NOMO-1 treated with DMSO at 0.1 percent for 48 hours (cell line): Measurements from ENCODE around the gene EPHA2.
"Not testable (repeated sequence)": the region's sequence is repeated elsewhere in the genome, so short reads cannot be mapped to it uniquely, and the experiment has no call there.

Experiments used
- DNase-seq: peaks from one replicate; lab custom pipeline; 2025; ENCODE audit not compliant: unreplicated experiment; lab: John Stamatoyannopoulos, UW

Gene EPHA2

GRCh38 chr1:16155537-16156410 is at the start of gene EPHA2:
TSS of gene EPHA2 (minus strand) at chr1:16156069. CDS start at chr1:16155932, 137 bp downstream.
- DNase-seq = no peak

- DNase-seq = no peak
These were observed 49.4 kb upstream of the EPHA2 start for GRCh38 chr1:16205334-16205671.

GRCh38 chr1:16204634-16205333 is 48.9 kb upstream of the EPHA2 start:
- DNase-seq = peak; percentile 2

GRCh38 chr1:16204216-16204615 is 48.3 kb upstream of the EPHA2 start:
- DNase-seq = no peak

GRCh38 chr1:16203550-16203949 is 47.7 kb upstream of the EPHA2 start:
- DNase-seq = no peak

GRCh38 chr1:16202281-16203210 is 46.7 kb upstream of the EPHA2 start:
- no peak for DNase-seq

GRCh38 chr1:16199700-16200099 is 43.8 kb upstream of the EPHA2 start:
- DNase-seq = no peak

- DNase-seq = no peak
These were observed 43.3 kb upstream of the EPHA2 start for GRCh38 chr1:16199157-16199501.

GRCh38 chr1:16198444-16199156 is 42.7 kb upstream of the EPHA2 start:
- DNase-seq = no peak

- DNase-seq = no peak
These were observed 41.0 kb upstream of the EPHA2 start for GRCh38 chr1:16196874-16197273.

GRCh38 chr1:16196139-16196538 is 40.3 kb upstream of the EPHA2 start:
- not testable (repeated sequence) for DNase-seq

GRCh38 chr1:16195518-16195905 is 39.6 kb upstream of the EPHA2 start:
- peak; percentile 15 for DNase-seq

- DNase-seq = no peak
These were observed 36.2 kb upstream of the EPHA2 start for GRCh38 chr1:16191916-16192546.

- DNase-seq = no peak
These were observed 35.4 kb upstream of the EPHA2 start for GRCh38 chr1:16191309-16191708.

GRCh38 chr1:16189921-16190621 is 34.2 kb upstream of the EPHA2 start:
- DNase-seq = no peak

GRCh38 chr1:16189003-16189402 is 33.1 kb upstream of the EPHA2 start:
- DNase-seq = no peak

- DNase-seq = peak; percentile 46
These were observed 32.0 kb upstream of the EPHA2 start for GRCh38 chr1:16187748-16188401.

- DNase-seq = no peak
These were observed 30.9 kb upstream of the EPHA2 start for GRCh38 chr1:16186655-16187235.
